MM.1S (cell line): Measurements from ENCODE around the gene PRSS23.

Experiments used
- EZH2 ChIP-seq: fragments of 300-600 bp; sonication (generic); optimal IDR thresholded peaks from 2 replicates; pipeline ENCODE3; 2017; ENCODE audit warnings: low read depth, mild to moderate bottlenecking, antibody characterized with exemption, low read length, mixed read lengths
- EZH2phosphoT487 ChIP-seq: fragments of 300-600 bp; sonication (generic); IDR thresholded peaks from 2 replicates; pipeline ENCODE4 v1.6.1; 2018; ENCODE audit warnings: antibody characterized with exemption, low read length
- TF ChIP-seq, protein P1 (sequence below): fragments of 300-600 bp; sonication (generic); IDR thresholded peaks from 2 replicates; pipeline ENCODE4 v1.5.1; 2016; ENCODE audit warnings: antibody characterized with exemption, low read length, mixed read lengths

DNA sequence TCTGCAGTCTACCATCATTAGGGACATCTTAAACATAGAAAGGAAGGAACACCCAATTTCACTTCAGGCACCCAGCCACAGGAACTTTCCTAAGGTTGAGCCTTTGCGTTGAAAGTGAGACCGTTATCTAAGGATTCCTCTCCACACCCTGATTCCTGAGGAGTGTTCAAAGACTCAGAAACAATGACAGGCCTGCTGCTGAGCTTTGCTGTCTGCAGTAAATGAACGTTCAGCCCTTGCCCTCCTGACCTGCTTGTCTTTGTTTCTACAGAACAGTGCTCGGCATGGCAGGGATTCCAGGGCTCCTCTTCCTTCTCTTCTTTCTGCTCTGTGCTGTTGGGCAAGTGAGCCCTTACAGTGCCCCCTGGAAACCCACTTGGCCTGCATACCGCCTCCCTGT, 7.0 kb downstream of the PRSS23 start:
- TF ChIP-seq, protein P1, sequence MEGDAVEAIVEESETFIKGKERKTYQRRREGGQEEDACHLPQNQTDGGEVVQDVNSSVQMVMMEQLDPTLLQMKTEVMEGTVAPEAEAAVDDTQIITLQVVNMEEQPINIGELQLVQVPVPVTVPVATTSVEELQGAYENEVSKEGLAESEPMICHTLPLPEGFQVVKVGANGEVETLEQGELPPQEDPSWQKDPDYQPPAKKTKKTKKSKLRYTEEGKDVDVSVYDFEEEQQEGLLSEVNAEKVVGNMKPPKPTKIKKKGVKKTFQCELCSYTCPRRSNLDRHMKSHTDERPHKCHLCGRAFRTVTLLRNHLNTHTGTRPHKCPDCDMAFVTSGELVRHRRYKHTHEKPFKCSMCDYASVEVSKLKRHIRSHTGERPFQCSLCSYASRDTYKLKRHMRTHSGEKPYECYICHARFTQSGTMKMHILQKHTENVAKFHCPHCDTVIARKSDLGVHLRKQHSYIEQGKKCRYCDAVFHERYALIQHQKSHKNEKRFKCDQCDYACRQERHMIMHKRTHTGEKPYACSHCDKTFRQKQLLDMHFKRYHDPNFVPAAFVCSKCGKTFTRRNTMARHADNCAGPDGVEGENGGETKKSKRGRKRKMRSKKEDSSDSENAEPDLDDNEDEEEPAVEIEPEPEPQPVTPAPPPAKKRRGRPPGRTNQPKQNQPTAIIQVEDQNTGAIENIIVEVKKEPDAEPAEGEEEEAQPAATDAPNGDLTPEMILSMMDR = no peak
- TF ChIP-seq EZH2phosphoT487 (no peak), EZH2 (no peak)
